WTC11 (cell line): ENCODE data around the gene FLNA. TPM values are rescaled to one million over a fixed set of nuclear protein-coding genes. Genes with fewer than 3 reads are reported as not detected.

Experiments
- ATAC-seq: fragments of 200-7000 bp; cut with Tn5 transposase; 2 replicates; pipeline ENCODE4 v1.10.0; 2021; ENCODE audit warnings: mild to moderate bottlenecking, moderate library complexity
- CTCF ChIA-PET: fragments of 300-600 bp; sonication (Branson Sonifier 250); formaldehyde crosslinking; loops from one replicate; lab custom pipeline; 2021; ENCODE audit warnings: antibody characterized with exemption; lab: Charles Lee
- POLR2A ChIA-PET: fragments of 350-600 bp; sonication (Branson Sonifier 250); formaldehyde crosslinking; loops from one replicate; lab custom pipeline; 2021; ENCODE audit warnings: antibody characterized with exemption; lab: Charles Lee
- DNase-seq: peaks from one replicate; pipeline ENCODE4 v3.0.0; 2021; ENCODE audit warnings: low spot score
- H3K27ac Mint-ChIP-seq: 2 replicates; pipeline ENCODE4 v1.8.0; 2021; ENCODE audit warnings: mixed read lengths
- H3K27me3 Mint-ChIP-seq: 2 replicates; pipeline ENCODE4 v1.8.0; 2021; ENCODE audit warnings: low read depth, mild to moderate bottlenecking, moderate library complexity, mixed read lengths
- H3K36me3 Mint-ChIP-seq: 2 replicates; pipeline ENCODE4 v1.8.0; 2021; ENCODE audit warnings: mixed read lengths
- H3K4me1 Mint-ChIP-seq: 2 replicates; pipeline ENCODE4 v1.8.0; 2022; ENCODE audit warnings: mixed read lengths
- H3K4me3 Mint-ChIP-seq: 2 replicates; pipeline ENCODE4 v1.8.0; 2021; ENCODE audit warnings: mild to moderate bottlenecking, moderate library complexity, mixed read lengths
- H3K9me3 Mint-ChIP-seq: 2 replicates; pipeline ENCODE4 v1.8.0; 2021; ENCODE audit warnings: mixed read lengths
- ATF1 ChIP-seq: sonication (generic); formaldehyde crosslinking; IDR thresholded peaks from 2 replicates; pipeline ENCODE4 v1.8.1; 2023; ENCODE audit warnings: mild to moderate bottlenecking, moderate library complexity, missing genetic modification reagents
- ELF4 ChIP-seq: sonication (generic); formaldehyde crosslinking; IDR thresholded peaks from 2 replicates; pipeline ENCODE4 v1.8.1; 2022; ENCODE audit warnings: low read depth, mild to moderate bottlenecking, moderate library complexity, missing genetic modification reagents
- FOXJ3 ChIP-seq: sonication (generic); formaldehyde crosslinking; IDR thresholded peaks from 2 replicates; pipeline ENCODE4 v1.9.0; 2021; ENCODE audit warnings: missing genetic modification reagents, mild to moderate bottlenecking, borderline replicate concordance
- FOXK1 ChIP-seq: sonication (generic); formaldehyde crosslinking; IDR thresholded peaks from 2 replicates; pipeline ENCODE4 v1.8.0; 2022; ENCODE audit warnings: mild to moderate bottlenecking, moderate library complexity, missing genetic modification reagents
- GRHL2 ChIP-seq: fragments of 250-450 bp; sonication (Bioruptor Pico); IDR thresholded peaks from 2 replicates; pipeline ENCODE4 v1.8.0; 2022; ENCODE audit warnings: mild to moderate bottlenecking, moderate library complexity; ENCODE audit not compliant: insufficient replicate concordance, severe bottlenecking
- IRF2 ChIP-seq: sonication (generic); formaldehyde crosslinking; IDR thresholded peaks from 2 replicates; pipeline ENCODE4 v1.8.0; 2022; ENCODE audit warnings: low read depth, missing genetic modification reagents, borderline replicate concordance
- MYBL2 ChIP-seq: sonication (generic); formaldehyde crosslinking; IDR thresholded peaks from 2 replicates; pipeline ENCODE4 v1.8.1; 2023; ENCODE audit warnings: mild to moderate bottlenecking, moderate library complexity, missing genetic modification reagents
- ZNF423 ChIP-seq: fragments of 250-450 bp; sonication (Bioruptor Pico); IDR thresholded peaks from 2 replicates; pipeline ENCODE4 v2.1.2; 2022; ENCODE audit warnings: mild to moderate bottlenecking, moderate library complexity
- total RNA-seq: library from RNA; stranded (reverse); gene quantifications from 3 replicates; pipeline ENCODE4 v1.2.3, GENCODE V29; 2021
- TF ChIP-seq, protein P1 (sequence below): fragments of 250-450 bp; sonication (Bioruptor Pico); IDR thresholded peaks from 2 replicates; pipeline ENCODE4 v1.9.0; 2021; ENCODE audit warnings: mild to moderate bottlenecking, borderline replicate concordance
- TF ChIP-seq, protein P2 (sequence below): fragments of 250-450 bp; sonication (Bioruptor Pico); IDR thresholded peaks from 2 replicates; pipeline ENCODE4 v1.8.0; 2021; ENCODE audit warnings: mild to moderate bottlenecking
- TF ChIP-seq, protein P3 (sequence below): fragments of 250-450 bp; sonication (Bioruptor Pico); IDR thresholded peaks from 2 replicates; pipeline ENCODE4 v1.9.0; 2021; ENCODE audit warnings: mild to moderate bottlenecking
- TF ChIP-seq, protein P4 (sequence below): sonication (generic); formaldehyde crosslinking; IDR thresholded peaks from 2 replicates; pipeline ENCODE4 v1.8.0; 2022; ENCODE audit warnings: mild to moderate bottlenecking, missing genetic modification reagents
- TF ChIP-seq, protein P5 (sequence below): sonication (generic); formaldehyde crosslinking; IDR thresholded peaks from 2 replicates; pipeline ENCODE4 v1.8.1; 2023; ENCODE audit warnings: mild to moderate bottlenecking, missing genetic modification reagents

Gene FLNA
- total RNA-seq, 1 experiment from 2014 or later, result 1,017 TPM

DNA sequence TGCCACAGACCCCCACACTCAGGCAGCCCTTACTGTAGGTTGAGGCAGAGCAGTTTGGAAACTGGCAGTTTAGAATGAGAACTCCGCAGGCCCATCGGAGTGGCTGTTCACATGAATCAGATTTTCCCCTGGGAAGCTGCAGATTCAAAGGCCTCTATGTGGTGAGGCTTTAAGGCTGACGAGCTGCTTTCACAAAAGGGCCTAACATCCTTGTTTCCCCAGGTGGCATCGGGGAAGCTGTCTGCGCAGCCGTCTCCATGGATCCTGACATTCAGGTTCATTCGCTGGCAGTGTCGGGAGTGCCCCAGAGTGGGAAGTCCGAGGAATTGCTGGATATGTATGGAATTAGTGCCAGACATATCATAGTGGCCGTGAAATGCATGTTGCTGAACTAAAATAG, 45.1 kb downstream of the FLNA start (continued):
- TF ChIP-seq GRHL2 (CRISPR knock-in tag) (no peak), MYBL2 (CRISPR knock-in tag) (no peak), ELF4 (CRISPR knock-in tag) (no peak), ZNF423 (CRISPR knock-in tag) (no peak), FOXK1 (CRISPR knock-in tag) (no peak)

DNA sequence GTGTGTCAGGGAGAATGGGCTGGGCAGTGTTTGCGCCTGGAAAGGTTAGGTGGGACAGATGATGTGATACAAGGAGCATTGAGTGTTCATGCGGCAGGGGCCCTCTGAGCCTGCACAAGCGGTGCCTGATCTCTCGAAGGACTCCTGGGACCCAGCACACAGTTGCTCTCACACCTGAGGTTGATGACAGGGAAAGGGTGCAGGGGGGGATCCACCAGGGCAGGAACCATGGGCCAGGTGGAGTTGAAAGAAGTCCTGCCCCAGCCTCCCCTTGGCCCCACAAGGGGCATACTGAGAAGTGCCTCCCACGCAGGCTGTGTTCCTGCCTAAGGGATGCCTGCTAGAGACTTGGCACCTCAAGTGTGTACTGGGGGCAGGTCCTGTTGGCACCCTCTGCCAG, 45.8 kb downstream of the FLNA start:
- ATAC-seq (no peak), DNase-seq (no peak)
- CTCF ChIA-PET, result interaction anchor here (1.5 kb wide), 1 partner anchor 11 kb away, joined by 4 read pairs; no protein-coding TSS in a partner anchor
- POLR2A ChIA-PET, result no interaction called here
- no peaks in the 10 kb centered on the region for H3K9me3 Mint-ChIP-seq
- H3K27ac Mint-ChIP-seq, result no peak overlapping the region
- H3K4me3 Mint-ChIP-seq, result no peak overlapping the region
- H3K27me3 Mint-ChIP-seq, result no peaks in the 10 kb centered on the region
- H3K36me3 Mint-ChIP-seq, result no peaks in the 10 kb centered on the region
- TF ChIP-seq, protein P1, sequence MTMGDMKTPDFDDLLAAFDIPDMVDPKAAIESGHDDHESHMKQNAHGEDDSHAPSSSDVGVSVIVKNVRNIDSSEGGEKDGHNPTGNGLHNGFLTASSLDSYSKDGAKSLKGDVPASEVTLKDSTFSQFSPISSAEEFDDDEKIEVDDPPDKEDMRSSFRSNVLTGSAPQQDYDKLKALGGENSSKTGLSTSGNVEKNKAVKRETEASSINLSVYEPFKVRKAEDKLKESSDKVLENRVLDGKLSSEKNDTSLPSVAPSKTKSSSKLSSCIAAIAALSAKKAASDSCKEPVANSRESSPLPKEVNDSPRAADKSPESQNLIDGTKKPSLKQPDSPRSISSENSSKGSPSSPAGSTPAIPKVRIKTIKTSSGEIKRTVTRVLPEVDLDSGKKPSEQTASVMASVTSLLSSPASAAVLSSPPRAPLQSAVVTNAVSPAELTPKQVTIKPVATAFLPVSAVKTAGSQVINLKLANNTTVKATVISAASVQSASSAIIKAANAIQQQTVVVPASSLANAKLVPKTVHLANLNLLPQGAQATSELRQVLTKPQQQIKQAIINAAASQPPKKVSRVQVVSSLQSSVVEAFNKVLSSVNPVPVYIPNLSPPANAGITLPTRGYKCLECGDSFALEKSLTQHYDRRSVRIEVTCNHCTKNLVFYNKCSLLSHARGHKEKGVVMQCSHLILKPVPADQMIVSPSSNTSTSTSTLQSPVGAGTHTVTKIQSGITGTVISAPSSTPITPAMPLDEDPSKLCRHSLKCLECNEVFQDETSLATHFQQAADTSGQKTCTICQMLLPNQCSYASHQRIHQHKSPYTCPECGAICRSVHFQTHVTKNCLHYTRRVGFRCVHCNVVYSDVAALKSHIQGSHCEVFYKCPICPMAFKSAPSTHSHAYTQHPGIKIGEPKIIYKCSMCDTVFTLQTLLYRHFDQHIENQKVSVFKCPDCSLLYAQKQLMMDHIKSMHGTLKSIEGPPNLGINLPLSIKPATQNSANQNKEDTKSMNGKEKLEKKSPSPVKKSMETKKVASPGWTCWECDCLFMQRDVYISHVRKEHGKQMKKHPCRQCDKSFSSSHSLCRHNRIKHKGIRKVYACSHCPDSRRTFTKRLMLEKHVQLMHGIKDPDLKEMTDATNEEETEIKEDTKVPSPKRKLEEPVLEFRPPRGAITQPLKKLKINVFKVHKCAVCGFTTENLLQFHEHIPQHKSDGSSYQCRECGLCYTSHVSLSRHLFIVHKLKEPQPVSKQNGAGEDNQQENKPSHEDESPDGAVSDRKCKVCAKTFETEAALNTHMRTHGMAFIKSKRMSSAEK, result no peak
- TF ChIP-seq FOXJ3 (CRISPR knock-in tag) (no peak), GRHL2 (CRISPR knock-in tag) (no peak), ATF1 (CRISPR knock-in tag) (no peak), IRF2 (CRISPR knock-in tag) (no peak)
- TF ChIP-seq, protein P2, sequence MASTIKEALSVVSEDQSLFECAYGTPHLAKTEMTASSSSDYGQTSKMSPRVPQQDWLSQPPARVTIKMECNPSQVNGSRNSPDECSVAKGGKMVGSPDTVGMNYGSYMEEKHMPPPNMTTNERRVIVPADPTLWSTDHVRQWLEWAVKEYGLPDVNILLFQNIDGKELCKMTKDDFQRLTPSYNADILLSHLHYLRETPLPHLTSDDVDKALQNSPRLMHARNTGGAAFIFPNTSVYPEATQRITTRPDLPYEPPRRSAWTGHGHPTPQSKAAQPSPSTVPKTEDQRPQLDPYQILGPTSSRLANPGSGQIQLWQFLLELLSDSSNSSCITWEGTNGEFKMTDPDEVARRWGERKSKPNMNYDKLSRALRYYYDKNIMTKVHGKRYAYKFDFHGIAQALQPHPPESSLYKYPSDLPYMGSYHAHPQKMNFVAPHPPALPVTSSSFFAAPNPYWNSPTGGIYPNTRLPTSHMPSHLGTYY (CRISPR knock-in tag), result no peak
- TF ChIP-seq, protein P3, sequence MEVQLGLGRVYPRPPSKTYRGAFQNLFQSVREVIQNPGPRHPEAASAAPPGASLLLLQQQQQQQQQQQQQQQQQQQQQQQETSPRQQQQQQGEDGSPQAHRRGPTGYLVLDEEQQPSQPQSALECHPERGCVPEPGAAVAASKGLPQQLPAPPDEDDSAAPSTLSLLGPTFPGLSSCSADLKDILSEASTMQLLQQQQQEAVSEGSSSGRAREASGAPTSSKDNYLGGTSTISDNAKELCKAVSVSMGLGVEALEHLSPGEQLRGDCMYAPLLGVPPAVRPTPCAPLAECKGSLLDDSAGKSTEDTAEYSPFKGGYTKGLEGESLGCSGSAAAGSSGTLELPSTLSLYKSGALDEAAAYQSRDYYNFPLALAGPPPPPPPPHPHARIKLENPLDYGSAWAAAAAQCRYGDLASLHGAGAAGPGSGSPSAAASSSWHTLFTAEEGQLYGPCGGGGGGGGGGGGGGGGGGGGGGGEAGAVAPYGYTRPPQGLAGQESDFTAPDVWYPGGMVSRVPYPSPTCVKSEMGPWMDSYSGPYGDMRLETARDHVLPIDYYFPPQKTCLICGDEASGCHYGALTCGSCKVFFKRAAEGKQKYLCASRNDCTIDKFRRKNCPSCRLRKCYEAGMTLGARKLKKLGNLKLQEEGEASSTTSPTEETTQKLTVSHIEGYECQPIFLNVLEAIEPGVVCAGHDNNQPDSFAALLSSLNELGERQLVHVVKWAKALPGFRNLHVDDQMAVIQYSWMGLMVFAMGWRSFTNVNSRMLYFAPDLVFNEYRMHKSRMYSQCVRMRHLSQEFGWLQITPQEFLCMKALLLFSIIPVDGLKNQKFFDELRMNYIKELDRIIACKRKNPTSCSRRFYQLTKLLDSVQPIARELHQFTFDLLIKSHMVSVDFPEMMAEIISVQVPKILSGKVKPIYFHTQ (CRISPR knock-in tag), result no peak
- TF ChIP-seq, protein P4, sequence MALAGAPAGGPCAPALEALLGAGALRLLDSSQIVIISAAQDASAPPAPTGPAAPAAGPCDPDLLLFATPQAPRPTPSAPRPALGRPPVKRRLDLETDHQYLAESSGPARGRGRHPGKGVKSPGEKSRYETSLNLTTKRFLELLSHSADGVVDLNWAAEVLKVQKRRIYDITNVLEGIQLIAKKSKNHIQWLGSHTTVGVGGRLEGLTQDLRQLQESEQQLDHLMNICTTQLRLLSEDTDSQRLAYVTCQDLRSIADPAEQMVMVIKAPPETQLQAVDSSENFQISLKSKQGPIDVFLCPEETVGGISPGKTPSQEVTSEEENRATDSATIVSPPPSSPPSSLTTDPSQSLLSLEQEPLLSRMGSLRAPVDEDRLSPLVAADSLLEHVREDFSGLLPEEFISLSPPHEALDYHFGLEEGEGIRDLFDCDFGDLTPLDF (CRISPR knock-in tag), result no peak
- TF ChIP-seq, protein P5, sequence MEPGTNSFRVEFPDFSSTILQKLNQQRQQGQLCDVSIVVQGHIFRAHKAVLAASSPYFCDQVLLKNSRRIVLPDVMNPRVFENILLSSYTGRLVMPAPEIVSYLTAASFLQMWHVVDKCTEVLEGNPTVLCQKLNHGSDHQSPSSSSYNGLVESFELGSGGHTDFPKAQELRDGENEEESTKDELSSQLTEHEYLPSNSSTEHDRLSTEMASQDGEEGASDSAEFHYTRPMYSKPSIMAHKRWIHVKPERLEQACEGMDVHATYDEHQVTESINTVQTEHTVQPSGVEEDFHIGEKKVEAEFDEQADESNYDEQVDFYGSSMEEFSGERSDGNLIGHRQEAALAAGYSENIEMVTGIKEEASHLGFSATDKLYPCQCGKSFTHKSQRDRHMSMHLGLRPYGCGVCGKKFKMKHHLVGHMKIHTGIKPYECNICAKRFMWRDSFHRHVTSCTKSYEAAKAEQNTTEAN (CRISPR knock-in tag), result no peak
- no peaks in the 10 kb centered on the region for H3K4me1 Mint-ChIP-seq
